DND-41 (cell line): ENCODE measurements around the gene OTOP1.
A peak's percentile ranks its signal among the peaks of the same experiment; 100 is the strongest.
"Not testable (repeated sequence)": the region's sequence is repeated elsewhere in the genome, so short reads cannot be mapped to it uniquely, and the experiment has no call there.

Experiments used
- ATAC-seq: fragments of 200-7000 bp; cut with Tn5 transposase; 3 replicates; pipeline ENCODE4 v1.9.1; 2021; ENCODE audit warnings: low read depth; ENCODE audit not compliant: insufficient read depth
- DNase-seq: peaks from one replicate; pipeline ENCODE4 v3.0.0-alpha.2; 2020
- H2AFZ ChIP-seq: 2 replicates; pipeline ENCODE4 v1.6.0; 2012; ENCODE audit warnings: low read depth, low read length
- H3K27ac ChIP-seq: 2 replicates; pipeline ENCODE4 v1.5.1; 2012; ENCODE audit warnings: low read length, inconsistent platforms
- H3K27me3 ChIP-seq: fragments of 200-600 bp; sonication (generic); 2 replicates; pipeline ENCODE4 v1.6.0; 2012; ENCODE audit warnings: low read length, mild to moderate bottlenecking, inconsistent platforms; ENCODE audit not compliant: insufficient read depth, poor library complexity
- H3K36me3 ChIP-seq: 2 replicates; pipeline ENCODE4 v1.5.1; 2012; ENCODE audit warnings: low read length, inconsistent platforms; ENCODE audit not compliant: insufficient read depth
- H3K4me1 ChIP-seq: 2 replicates; pipeline ENCODE4 v1.5.1; 2012; ENCODE audit warnings: mild to moderate bottlenecking, low read length; ENCODE audit not compliant: insufficient read depth
- H3K4me2 ChIP-seq: 2 replicates; pipeline ENCODE4 v1.6.0; 2012; ENCODE audit warnings: mild to moderate bottlenecking, moderate library complexity, low read length, inconsistent platforms; ENCODE audit not compliant: insufficient read depth
- H3K4me3 ChIP-seq, 2 experiments: fragments of 200-600 bp in 1 of 2; shearing (Covaris generic) in 1 of 2; 2 replicates each; pipeline ENCODE4 v1.5.1; 2012 to 2016; ENCODE audit warnings: inconsistent platforms in 2 of 2, low read length in 2 of 2, mild to moderate bottlenecking in 2 of 2, low read depth in 1 of 2, moderate library complexity in 1 of 2
- H3K79me2 ChIP-seq: 2 replicates; pipeline ENCODE4 v1.6.0; 2012; ENCODE audit warnings: low read length, inconsistent platforms; ENCODE audit not compliant: insufficient read depth
- H3K9ac ChIP-seq: 2 replicates; pipeline ENCODE4 v1.6.0; 2012; ENCODE audit warnings: low read depth, mild to moderate bottlenecking, inconsistent platforms, low read length, moderate library complexity
- H3K9me3 ChIP-seq: 2 replicates; pipeline ENCODE4 v1.5.1; 2012; ENCODE audit warnings: low read length, moderate library complexity, mild to moderate bottlenecking, inconsistent platforms; ENCODE audit not compliant: insufficient read depth, severe bottlenecking
- H4K20me1 ChIP-seq: 2 replicates; pipeline ENCODE4 v1.6.0; 2012; ENCODE audit warnings: low read length; ENCODE audit not compliant: insufficient read depth
- EZH2 ChIP-seq: IDR thresholded peaks from 3 replicates; pipeline ENCODE4 v1.6.1; 2012; ENCODE audit warnings: borderline replicate concordance, low read depth, mild to moderate bottlenecking, moderate library complexity, low read length, inconsistent platforms; ENCODE audit not compliant: severe bottlenecking
- TF ChIP-seq, protein P1 (sequence below): IDR thresholded peaks from 2 replicates; pipeline ENCODE4 v1.5.1; 2012; ENCODE audit warnings: borderline replicate concordance, low read length, moderate library complexity, mild to moderate bottlenecking; ENCODE audit not compliant: poor library complexity, severe bottlenecking; ENCODE audit errors: extremely low read depth

OTOP1 gene

DNA sequence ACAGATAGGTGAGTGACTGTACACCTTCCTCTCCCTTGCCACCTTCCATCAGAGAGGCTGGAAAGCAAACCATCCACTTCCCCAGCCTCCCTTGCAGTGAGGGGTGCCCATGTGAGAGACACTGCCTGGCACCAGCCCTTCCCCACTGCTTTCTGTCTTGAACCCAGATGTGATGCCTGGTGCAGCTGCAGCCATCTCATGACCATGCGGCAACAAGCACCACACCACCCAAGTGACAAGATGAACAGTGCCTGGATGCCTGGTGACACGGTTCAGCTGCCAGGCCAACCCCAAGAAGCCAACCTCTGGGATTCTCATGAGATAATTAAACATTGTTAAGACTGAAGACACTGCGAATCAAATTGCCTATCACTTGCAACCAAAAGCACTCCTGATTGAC, 31.4 kb downstream of the OTOP1 start:
- Histone ChIP-seq H3K79me2 (no peaks in the 10 kb centered on the region), H3K27ac (no peak overlapping the region), H3K9me3 (no peaks in the 10 kb centered on the region), H3K27me3 (peaks cover 4% of the 10 kb centered on the region), H3K4me3 (no peak overlapping the region), H2AFZ (no peak overlapping the region), H3K4me1 (no peaks in the 10 kb centered on the region), H3K9ac (no peak overlapping the region), H4K20me1 (no peaks in the 10 kb centered on the region), H3K36me3 (no peaks in the 10 kb centered on the region), H3K4me2 (no peak overlapping the region)
- ATAC-seq (no peak), DNase-seq (no peak)
- TF ChIP-seq EZH2 = no peak
- TF ChIP-seq, protein P1, sequence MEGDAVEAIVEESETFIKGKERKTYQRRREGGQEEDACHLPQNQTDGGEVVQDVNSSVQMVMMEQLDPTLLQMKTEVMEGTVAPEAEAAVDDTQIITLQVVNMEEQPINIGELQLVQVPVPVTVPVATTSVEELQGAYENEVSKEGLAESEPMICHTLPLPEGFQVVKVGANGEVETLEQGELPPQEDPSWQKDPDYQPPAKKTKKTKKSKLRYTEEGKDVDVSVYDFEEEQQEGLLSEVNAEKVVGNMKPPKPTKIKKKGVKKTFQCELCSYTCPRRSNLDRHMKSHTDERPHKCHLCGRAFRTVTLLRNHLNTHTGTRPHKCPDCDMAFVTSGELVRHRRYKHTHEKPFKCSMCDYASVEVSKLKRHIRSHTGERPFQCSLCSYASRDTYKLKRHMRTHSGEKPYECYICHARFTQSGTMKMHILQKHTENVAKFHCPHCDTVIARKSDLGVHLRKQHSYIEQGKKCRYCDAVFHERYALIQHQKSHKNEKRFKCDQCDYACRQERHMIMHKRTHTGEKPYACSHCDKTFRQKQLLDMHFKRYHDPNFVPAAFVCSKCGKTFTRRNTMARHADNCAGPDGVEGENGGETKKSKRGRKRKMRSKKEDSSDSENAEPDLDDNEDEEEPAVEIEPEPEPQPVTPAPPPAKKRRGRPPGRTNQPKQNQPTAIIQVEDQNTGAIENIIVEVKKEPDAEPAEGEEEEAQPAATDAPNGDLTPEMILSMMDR = no peak

DNA sequence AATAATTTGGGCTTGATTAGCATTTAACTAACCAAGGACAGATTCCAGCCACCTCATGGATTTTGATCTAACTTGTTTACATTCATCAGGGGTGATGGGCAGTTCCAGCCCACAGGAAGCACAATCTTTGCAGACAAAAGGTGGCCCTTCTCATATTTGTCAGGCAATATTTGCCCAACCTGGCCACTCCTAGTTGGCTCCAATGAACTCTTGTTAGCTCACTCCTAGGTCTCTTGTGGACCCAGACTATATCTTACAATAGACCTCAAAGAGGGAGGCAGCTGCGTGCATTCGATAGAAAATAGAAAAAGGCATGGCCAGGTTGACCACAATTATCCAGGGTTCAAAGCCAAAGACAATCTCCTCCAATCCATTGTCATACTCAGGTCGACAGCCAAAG, 38.2 kb downstream of the OTOP1 start:
- not testable (repeated sequence) for H3K27me3 ChIP-seq, H3K9me3 ChIP-seq, H3K9ac ChIP-seq, H3K79me2 ChIP-seq, H3K4me3 ChIP-seq, H3K4me1 ChIP-seq, H3K4me2 ChIP-seq, H4K20me1 ChIP-seq, H3K36me3 ChIP-seq, H3K27ac ChIP-seq, ATAC-seq, DNase-seq, H2AFZ ChIP-seq

DNA sequence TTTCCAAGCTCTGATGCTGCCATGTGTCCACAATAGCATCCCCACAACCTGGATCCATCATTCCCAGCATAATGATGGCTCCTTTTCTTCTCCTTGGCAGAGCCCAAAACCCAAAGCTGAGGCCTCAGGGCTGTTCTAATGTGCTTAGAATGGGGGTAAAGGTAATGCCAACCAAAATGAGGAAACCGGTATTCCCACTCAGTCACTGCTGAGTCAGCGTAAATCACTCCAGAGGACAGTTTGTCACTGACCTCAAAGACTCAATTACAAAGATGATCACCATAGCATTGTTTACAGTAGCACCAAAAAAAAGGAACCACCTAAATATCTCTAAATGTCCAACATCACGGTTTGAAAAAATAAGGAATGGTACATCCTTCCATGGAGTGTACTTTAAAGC, 41.2 kb downstream of the OTOP1 start:
- H3K79me2 ChIP-seq = no peaks in the 10 kb centered on the region
- no peak for DNase-seq
- ATAC-seq = no peak
- no peak overlapping the region for H2AFZ ChIP-seq
- no peak overlapping the region for H3K4me3 ChIP-seq
- H4K20me1 ChIP-seq = no peaks in the 10 kb centered on the region
- H3K36me3 ChIP-seq = no peaks in the 10 kb centered on the region
- peaks cover 2% of the 10 kb centered on the region for H3K27me3 ChIP-seq
- H3K27ac ChIP-seq = no peak overlapping the region
- no peaks in the 10 kb centered on the region for H3K9me3 ChIP-seq
- H3K4me1 ChIP-seq = no peaks in the 10 kb centered on the region
- no peak overlapping the region for H3K4me2 ChIP-seq
- no peak overlapping the region for H3K9ac ChIP-seq
- no peak for TF ChIP-seq EZH2
- TF ChIP-seq, protein P1 = no peak

GRCh38 chr4:4182835-4183568, 43.7 kb downstream of the OTOP1 start:
- Histone ChIP-seq H3K27ac (no peak overlapping the region), H3K9me3 (no peaks in the 10 kb centered on the region), H4K20me1 (no peaks in the 10 kb centered on the region), H3K27me3 (peaks cover 2% of the 10 kb centered on the region), H2AFZ (no peak overlapping the region), H3K9ac (no peak overlapping the region), H3K4me2 (no peak overlapping the region), H3K4me3 (no peak overlapping the region), H3K4me1 (no peaks in the 10 kb centered on the region), H3K79me2 (no peaks in the 10 kb centered on the region), H3K36me3 (no peaks in the 10 kb centered on the region)
- peak; percentile 41 for DNase-seq
- no peak for TF ChIP-seq EZH2
- TF ChIP-seq, protein P1 = peak; percentile 83
- ATAC-seq = no peak
